ENCODE data around the gene LTBP2.
A peak's percentile ranks its signal among the peaks of the same experiment; 100 is the strongest.
"Not testable (repeated sequence)": the region's sequence is repeated elsewhere in the genome, so short reads cannot be mapped to it uniquely, and the experiment has no call there.

Gene LTBP2

GRCh38 chr14:74456684-74457564 is 155.1 kb downstream of the LTBP2 start:
- no peak overlapping the region for H2BK120ac ChIP-seq (ENCODE audit: insufficient read depth, low read length, poor library complexity)
- H3K18ac ChIP-seq (ENCODE audit: low read length), result no peak overlapping the region
- peak overlapping the region; percentile 39 for H3K4me3 ChIP-seq (ENCODE audit: low read depth, low read length)
- WGBS (ENCODE audit: extremely low coverage, insufficient coverage, insufficient read length), result no CpG with 5 or more reads among the region's 17 CpGs
- no peaks in the 10 kb centered on the region for H3K79me2 ChIP-seq (ENCODE audit: control insufficient read depth, insufficient read depth, low read length, poor library complexity)
- H3K4me1 ChIP-seq (ENCODE audit: control insufficient read depth in 1 of 2, insufficient read depth in 2 of 2, low read length in 2 of 2), result no peaks in the 10 kb centered on the region
- H3K27ac ChIP-seq (ENCODE audit: low read depth, low read length), result no peak overlapping the region
- DNase-seq, result no peak
- H3K14ac ChIP-seq (ENCODE audit: low read length), result no peak overlapping the region
- H4K8ac ChIP-seq (ENCODE audit: low read depth, low read length), result no peak overlapping the region
- no peak overlapping the region for H2BK12ac ChIP-seq (ENCODE audit: low read length)
- no peak overlapping the region for H2AK5ac ChIP-seq (ENCODE audit: low read length)
- peaks cover 2% of the 10 kb centered on the region for H3K9me3 ChIP-seq (ENCODE audit: insufficient read depth, low read depth, low read length)
- H4K91ac ChIP-seq (ENCODE audit: low read depth, low read length), result no peak overlapping the region
- no peak overlapping the region for H3K4ac ChIP-seq (ENCODE audit: low read depth, low read length)
- H3K9ac ChIP-seq (ENCODE audit: low read length), result no peak overlapping the region
- no peaks in the 10 kb centered on the region for H3K79me1 ChIP-seq (ENCODE audit: low read length)
- no peaks in the 10 kb centered on the region for H3K36me3 ChIP-seq (ENCODE audit: control insufficient read depth in 1 of 2, insufficient read depth in 2 of 2, low read length in 2 of 2)
- H2AFZ ChIP-seq (ENCODE audit: insufficient read depth, low read length, poor library complexity), result no peak overlapping the region
- H3K4me2 ChIP-seq (ENCODE audit: low read length), result no peak overlapping the region
- no peak overlapping the region for H4K12ac ChIP-seq (ENCODE audit: low read depth, low read length)
- no peak overlapping the region for H2BK5ac ChIP-seq (ENCODE audit: low read depth, low read length, poor library complexity)
- no peak overlapping the region for H3K23ac ChIP-seq (ENCODE audit: low read length)
- no peaks in the 10 kb centered on the region for H3K27me3 ChIP-seq (ENCODE audit: insufficient read depth, low read length)

GRCh38 chr14:74454397-74454796 is 157.6 kb downstream of the LTBP2 start:
- not testable (repeated sequence) for H3K27ac ChIP-seq (ENCODE audit: low read depth, low read length); H4K8ac ChIP-seq (ENCODE audit: low read depth, low read length); H2AFZ ChIP-seq (ENCODE audit: insufficient read depth, low read length, poor library complexity); H3K14ac ChIP-seq (ENCODE audit: low read length); H3K4me3 ChIP-seq (ENCODE audit: low read depth, low read length); H3K23ac ChIP-seq (ENCODE audit: low read length); H2BK12ac ChIP-seq (ENCODE audit: low read length); H3K36me3 ChIP-seq (ENCODE audit: control insufficient read depth in 1 of 2, insufficient read depth in 2 of 2, low read length in 2 of 2); H4K91ac ChIP-seq (ENCODE audit: low read depth, low read length); H3K4ac ChIP-seq (ENCODE audit: low read depth, low read length); H3K9ac ChIP-seq (ENCODE audit: low read length); H3K27me3 ChIP-seq (ENCODE audit: insufficient read depth, low read length); H2BK120ac ChIP-seq (ENCODE audit: insufficient read depth, low read length, poor library complexity); H4K12ac ChIP-seq (ENCODE audit: low read depth, low read length); H3K79me1 ChIP-seq (ENCODE audit: low read length); H3K9me3 ChIP-seq (ENCODE audit: insufficient read depth, low read depth, low read length); H3K79me2 ChIP-seq (ENCODE audit: control insufficient read depth, insufficient read depth, low read length, poor library complexity); H3K4me2 ChIP-seq (ENCODE audit: low read length); H3K4me1 ChIP-seq (ENCODE audit: control insufficient read depth in 1 of 2, insufficient read depth in 2 of 2, low read length in 2 of 2); H2BK5ac ChIP-seq (ENCODE audit: low read depth, low read length, poor library complexity); H2AK5ac ChIP-seq (ENCODE audit: low read length); DNase-seq; H3K18ac ChIP-seq (ENCODE audit: low read length)
- no CpG with 5 or more reads among the region's 5 CpGs for WGBS (ENCODE audit: extremely low coverage, insufficient coverage, insufficient read length)

Measured in trophoblast cell (in vitro differentiated cells and primary cell).